ENCODE results near the gene FOXP2.

DNA sequence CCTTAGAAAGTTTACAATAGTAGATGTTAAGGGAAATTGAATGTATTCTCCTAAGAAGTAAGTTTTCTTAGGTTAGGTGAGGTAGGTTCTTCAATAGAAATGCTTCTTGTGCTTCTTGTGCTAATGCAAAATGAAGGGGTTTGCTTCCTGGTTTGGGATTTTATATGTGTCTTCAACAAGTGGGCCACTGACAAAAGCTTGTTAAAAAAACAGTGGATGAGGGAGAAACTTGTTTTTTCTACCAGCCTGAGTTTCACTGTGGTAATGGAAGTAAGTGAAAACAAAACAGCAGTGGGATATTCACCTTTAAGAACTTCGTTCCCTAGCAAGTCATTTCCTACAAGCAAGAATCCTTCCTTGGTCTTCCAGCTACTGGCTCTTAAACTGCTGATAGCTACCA is 107.5 kb downstream of the FOXP2 start:
- TF ChIP-seq EZH2phosphoT487 (IDR thresholded peaks at IDR 0.05; ENCODE audit: low read depth) = no peak
- TF ChIP-seq, protein P1, sequence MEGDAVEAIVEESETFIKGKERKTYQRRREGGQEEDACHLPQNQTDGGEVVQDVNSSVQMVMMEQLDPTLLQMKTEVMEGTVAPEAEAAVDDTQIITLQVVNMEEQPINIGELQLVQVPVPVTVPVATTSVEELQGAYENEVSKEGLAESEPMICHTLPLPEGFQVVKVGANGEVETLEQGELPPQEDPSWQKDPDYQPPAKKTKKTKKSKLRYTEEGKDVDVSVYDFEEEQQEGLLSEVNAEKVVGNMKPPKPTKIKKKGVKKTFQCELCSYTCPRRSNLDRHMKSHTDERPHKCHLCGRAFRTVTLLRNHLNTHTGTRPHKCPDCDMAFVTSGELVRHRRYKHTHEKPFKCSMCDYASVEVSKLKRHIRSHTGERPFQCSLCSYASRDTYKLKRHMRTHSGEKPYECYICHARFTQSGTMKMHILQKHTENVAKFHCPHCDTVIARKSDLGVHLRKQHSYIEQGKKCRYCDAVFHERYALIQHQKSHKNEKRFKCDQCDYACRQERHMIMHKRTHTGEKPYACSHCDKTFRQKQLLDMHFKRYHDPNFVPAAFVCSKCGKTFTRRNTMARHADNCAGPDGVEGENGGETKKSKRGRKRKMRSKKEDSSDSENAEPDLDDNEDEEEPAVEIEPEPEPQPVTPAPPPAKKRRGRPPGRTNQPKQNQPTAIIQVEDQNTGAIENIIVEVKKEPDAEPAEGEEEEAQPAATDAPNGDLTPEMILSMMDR (IDR thresholded peaks at IDR 0.05; ENCODE audit: low read depth, low read length) = no peak
